IMR-90 (cell line): ENCODE results near the gene FHL2. TPM values are rescaled to one million over a fixed set of nuclear protein-coding genes. Genes with fewer than 3 reads are reported as not detected.

Source experiments
- ATAC-seq: fragments of 200-7000 bp; cut with Tn5 transposase; 2 replicates; pipeline ENCODE4 v1.9.1; 2020; ENCODE audit warnings: low read depth, mild to moderate bottlenecking, moderate library complexity
- BruUV-seq: library from RNA; stranded (reverse); fragments of 400-500 nt; replicated peaks from 2 replicates; lab custom pipeline; 2021; lab: Mats Ljungman, UMichigan
- CTCF ChIA-PET: fragments of 300-600 bp; formaldehyde crosslinking; extraction: SDS; loops from one replicate; lab custom pipeline; 2021; ENCODE audit warnings: antibody characterized with exemption; lab: Yijun Ruan, JAX
- POLR2A ChIA-PET: fragments of 300-600 bp; sonication (Branson Sonifier 250); formaldehyde crosslinking; loops from one replicate; lab custom pipeline; 2022; ENCODE audit warnings: antibody characterized with exemption; ENCODE audit not compliant: unreplicated experiment; lab: Charles Lee
- DNase-seq: peaks from one replicate; pipeline ENCODE4 v3.0.0; 2013
- H2AFZ ChIP-seq: replicated peaks from 2 replicates; pipeline ENCODE3; 2013; ENCODE audit warnings: low read length, mild to moderate bottlenecking; ENCODE audit not compliant: poor library complexity
- H2AK5ac ChIP-seq: 2 replicates; pipeline ENCODE4 v1.6.1; 2013; ENCODE audit warnings: low read depth, low read length, inconsistent platforms
- H2AK9ac ChIP-seq: replicated peaks from 2 replicates; pipeline ENCODE3; 2013; ENCODE audit warnings: mild to moderate bottlenecking, low read depth, low read length, moderate library complexity; ENCODE audit not compliant: poor library complexity
- H2BK120ac ChIP-seq: 2 replicates; pipeline ENCODE4 v1.6.1; 2013; ENCODE audit warnings: low read depth, low read length, inconsistent platforms
- H2BK15ac ChIP-seq: 3 replicates; pipeline ENCODE4 v1.6.1; 2013; ENCODE audit warnings: low read depth, low read length, inconsistent platforms
- H2BK20ac ChIP-seq: 2 replicates; pipeline ENCODE4 v1.6.1; 2013; ENCODE audit warnings: low read depth, mild to moderate bottlenecking, inconsistent platforms, low read length, moderate library complexity
- H2BK5ac ChIP-seq: 2 replicates; pipeline ENCODE4 v1.6.1; 2013; ENCODE audit warnings: mild to moderate bottlenecking, low read depth, low read length, inconsistent platforms; ENCODE audit not compliant: poor library complexity, severe bottlenecking
- H3K14ac ChIP-seq: replicated peaks from 2 replicates; pipeline ENCODE4 v1.6.1; 2013; ENCODE audit warnings: low read depth, low read length, inconsistent platforms
- H3K18ac ChIP-seq: 2 replicates; pipeline ENCODE4 v1.6.1; 2013; ENCODE audit warnings: low read depth, low read length, control low read depth
- H3K23ac ChIP-seq: 2 replicates; pipeline ENCODE4 v1.6.1; 2013; ENCODE audit warnings: low read depth, low read length, inconsistent platforms
- H3K27ac ChIP-seq: 2 replicates; pipeline ENCODE4 v1.5.1; 2013; ENCODE audit warnings: mild to moderate bottlenecking, control low read depth, low read length; ENCODE audit not compliant: insufficient read depth
- H3K27me3 ChIP-seq: 2 replicates; pipeline ENCODE4 v1.6.1; 2013; ENCODE audit warnings: low read length; ENCODE audit not compliant: control insufficient read depth, insufficient read depth
- H3K36me3 ChIP-seq: 2 replicates; pipeline ENCODE4 v1.6.1; 2013; ENCODE audit warnings: low read length, mixed read lengths; ENCODE audit not compliant: control insufficient read depth, insufficient read depth
- H3K4ac ChIP-seq: 2 replicates; pipeline ENCODE4 v1.6.1; 2013; ENCODE audit warnings: low read depth, low read length, inconsistent platforms
- H3K4me1 ChIP-seq: 2 replicates; pipeline ENCODE4 v1.6.1; 2013; ENCODE audit warnings: low read length, mixed read lengths; ENCODE audit not compliant: control insufficient read depth, insufficient read depth
- H3K4me2 ChIP-seq: 2 replicates; pipeline ENCODE4 v1.6.1; 2013; ENCODE audit warnings: low read depth, mild to moderate bottlenecking, control low read depth, low read length, moderate library complexity
- H3K4me3 ChIP-seq: 2 replicates; pipeline ENCODE4 v1.5.1; 2013; ENCODE audit warnings: low read depth, mild to moderate bottlenecking, control low read depth, low read length, moderate library complexity; ENCODE audit not compliant: insufficient read depth
- H3K56ac ChIP-seq: 2 replicates; pipeline ENCODE4 v1.6.1; 2013; ENCODE audit warnings: low read length, inconsistent platforms; ENCODE audit not compliant: insufficient read depth; ENCODE audit errors: extremely low read depth
- H3K79me1 ChIP-seq, 2 experiments: 2 replicates each; pipeline ENCODE4 v1.6.1; 2013; ENCODE audit warnings: low read length in 2 of 2, inconsistent platforms in 1 of 2, low read depth in 1 of 2
- H3K9ac ChIP-seq: 2 replicates; pipeline ENCODE4 v1.6.1; 2013; ENCODE audit warnings: low read depth, low read length, control low read depth
- H3K9me1 ChIP-seq: 2 replicates; pipeline ENCODE4 v1.6.1; 2013; ENCODE audit warnings: low read length, inconsistent platforms; ENCODE audit not compliant: insufficient read depth
- H3K9me3 ChIP-seq: 2 replicates; pipeline ENCODE4 v1.6.1; 2013; ENCODE audit warnings: low read length; ENCODE audit not compliant: control insufficient read depth, insufficient read depth
- H4K20me1 ChIP-seq: 2 replicates; pipeline ENCODE4 v1.6.1; 2013; ENCODE audit warnings: low read length, inconsistent platforms; ENCODE audit not compliant: insufficient read depth
- H4K5ac ChIP-seq: 2 replicates; pipeline ENCODE4 v1.6.1; 2013; ENCODE audit warnings: mild to moderate bottlenecking, low read depth, low read length, control low read depth
- H4K8ac ChIP-seq, 2 experiments: 2 replicates each; pipeline ENCODE4 v1.6.1; 2013; ENCODE audit warnings: low read depth in 2 of 2, low read length in 2 of 2, control low read depth in 1 of 2, inconsistent platforms in 1 of 2
- H4K91ac ChIP-seq: 2 replicates; pipeline ENCODE4 v1.6.1; 2013; ENCODE audit warnings: low read depth, low read length, inconsistent platforms; ENCODE audit not compliant: insufficient read depth
- BHLHE40 ChIP-seq: fragments of 150-350 bp; IDR thresholded peaks from 2 replicates; pipeline ENCODE4 v1.6.1; 2016; ENCODE audit warnings: mild to moderate bottlenecking, low read depth, low read length
- CEBPB ChIP-seq: IDR thresholded peaks from 2 replicates; pipeline ENCODE4 v1.6.1; 2012; ENCODE audit warnings: low read depth, low read length, improper control_type of control experiment
- CHD1 ChIP-seq: IDR thresholded peaks from 2 replicates; pipeline ENCODE4 v1.6.1; 2012; ENCODE audit warnings: low read depth, low read length, improper control_type of control experiment
- FOS ChIP-seq: fragments of 150-350 bp; IDR thresholded peaks from 2 replicates; pipeline ENCODE4 v1.6.1; 2016; ENCODE audit warnings: low read depth, low read length
- MAZ ChIP-seq: IDR thresholded peaks from 2 replicates; pipeline ENCODE4 v1.6.1; 2012; ENCODE audit warnings: low read depth, mild to moderate bottlenecking, low read length, improper control_type of control experiment, moderate library complexity, borderline replicate concordance
- MXI1 ChIP-seq: IDR thresholded peaks from 2 replicates; pipeline ENCODE4 v1.6.1; 2012; ENCODE audit warnings: low read depth, mild to moderate bottlenecking, low read length, moderate library complexity, borderline replicate concordance
- NFE2L2 ChIP-seq: fragments of 150-350 bp; IDR thresholded peaks from 2 replicates; pipeline ENCODE4 v1.6.1; 2016; ENCODE audit warnings: low read depth, mild to moderate bottlenecking, low read length
- POLR2A ChIP-seq: IDR thresholded peaks from 2 replicates; pipeline ENCODE4 v1.6.1; 2012; ENCODE audit warnings: mild to moderate bottlenecking, low read depth, low read length
- RAD21 ChIP-seq: IDR thresholded peaks from 2 replicates; pipeline ENCODE4 v1.6.1; 2012; ENCODE audit warnings: low read length, improper control_type of control experiment
- RFX5 ChIP-seq: IDR thresholded peaks from 2 replicates; pipeline ENCODE4 v1.8.0; 2012; ENCODE audit warnings: low read depth, mild to moderate bottlenecking, low read length, moderate library complexity
- SMC3 ChIP-seq: fragments of 150-350 bp; IDR thresholded peaks from 2 replicates; pipeline ENCODE4 v1.6.1; 2016; ENCODE audit warnings: low read depth, mild to moderate bottlenecking, antibody characterized with exemption, low read length, moderate library complexity
- WGBS, 2 experiments: methylation state at CpG; one replicate each; pipeline versions ENCODE4 v1.1.5 to v1.1.7; 2013; ENCODE audit warnings: missing lambda C conversion rate in 2 of 2; ENCODE audit not compliant: insufficient read length in 1 of 2; ENCODE audit errors: extremely low coverage in 2 of 2; 5-methylcytosine and 5-hydroxymethylcytosine counted together
- dilution Hi-C: fragments of 300-500 bp; cut with HindIII; formaldehyde crosslinking; loops from one replicate; pipeline ENCODE4 v1.14.3; 2018; ENCODE audit warnings: low sequenced_read_pairs; ENCODE audit not compliant: unreplicated experiment
- in situ Hi-C: fragments of 300-500 bp; cut with MboI; formaldehyde crosslinking; loops from 3 replicates; pipeline ENCODE4 v1.14.3; 2019; ENCODE audit warnings: low sequenced_read_pairs, inconsistent platforms, mixed read lengths
- intact Hi-C: fragments of 100-400 bp; cut with micrococcal nuclease; formaldehyde crosslinking; loops from 2 replicates; pipeline ENCODE4 v1.10.0; 2022
- polyA plus RNA-seq, 3 experiments: library from polyadenylated mRNA; depleted of rRNA; stranded (reverse); fragments of >200 nt; gene quantifications; 2 replicates each; pipeline ENCODE4 v1.2.3, GENCODE V29; 2012; ENCODE audit warnings: low replicate concordance in 1 of 3
- total RNA-seq: library from RNA; depleted of rRNA; stranded (reverse); fragments of >200 nt; gene quantifications from 2 replicates; pipeline ENCODE4 v1.2.3, GENCODE V29; 2012
- TF ChIP-seq, protein P1 (sequence below): fragments of 150-350 bp; IDR thresholded peaks from 2 replicates; pipeline ENCODE4 v1.6.1; 2016; ENCODE audit warnings: low read depth, mild to moderate bottlenecking, low read length, moderate library complexity, borderline replicate concordance
- TF ChIP-seq, protein P2 (sequence below): conservative IDR thresholded peaks from 2 replicates; pipeline ENCODE4 v1.5.1; 2012; ENCODE audit warnings: mild to moderate bottlenecking, low read depth, low read length, improper control_type of control experiment

Gene FHL2
- total and polyA plus RNA-seq, 2 of the 4 experiments (the other 2 are of a cell fraction): 464 to 550 TPM

DNA sequence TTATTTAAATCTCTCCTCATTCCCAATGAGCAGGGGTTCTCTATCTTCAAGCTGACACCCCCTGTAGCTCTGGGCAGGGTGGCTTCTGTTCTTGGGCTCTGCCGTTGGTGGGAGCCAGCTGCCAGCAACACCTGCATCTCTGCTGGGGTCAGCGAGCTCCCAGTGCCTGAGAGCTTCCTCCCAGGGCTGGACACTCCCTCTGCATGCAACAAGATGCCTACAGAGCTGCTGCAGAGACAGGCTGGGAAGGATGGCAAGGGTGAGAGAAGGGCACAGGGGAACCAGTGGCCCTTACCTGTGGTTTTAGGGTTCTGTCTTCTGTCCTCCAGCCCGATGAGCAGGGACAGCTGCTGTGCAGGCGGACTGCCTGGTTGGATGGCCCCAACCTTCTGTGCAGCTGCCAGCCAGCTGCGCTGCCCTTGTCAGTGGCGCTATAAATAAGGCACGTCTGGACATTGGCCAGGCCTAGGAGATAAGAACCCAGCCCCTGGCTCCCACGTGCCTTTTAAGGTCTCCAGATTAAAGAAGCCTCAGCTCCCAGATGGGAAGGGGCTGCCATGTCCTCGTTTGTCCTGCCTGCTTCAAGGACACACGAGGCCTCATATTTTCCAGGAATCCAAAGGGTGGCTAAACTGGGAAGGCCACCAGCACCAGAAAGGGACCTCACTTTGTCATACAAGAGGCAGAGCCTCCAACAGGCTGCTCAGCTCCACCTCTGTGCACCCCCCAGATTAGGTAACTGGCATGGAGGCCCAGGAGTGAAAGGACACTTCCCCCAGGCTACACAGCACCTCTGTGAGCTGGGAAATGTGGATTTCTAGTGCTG lies 39.5 kb upstream of the FHL2 start:
- Histone ChIP-seq H4K20me1 (peaks cover 4% of the 10 kb centered on the region; the same call in 1 of the 2 replicates), H2AK5ac (peak overlapping the region; percentile 55), H3K23ac (peak overlapping the region; percentile 71), H3K56ac (peak overlapping the region; percentile 34; the same call in 1 of the 2 replicates), H3K9me1 (peaks cover 14% of the 10 kb centered on the region), H2BK20ac (peak overlapping the region; percentile 87), H3K4me3 (no peak overlapping the region), H4K5ac (peak overlapping the region; percentile 69), H4K91ac (peak overlapping the region; percentile 86), H3K4me1 (peaks cover 15% of the 10 kb centered on the region), H4K8ac (peak overlapping the region; percentile 50 to 76), H3K18ac (peak overlapping the region; percentile 78), H3K27ac (peak overlapping the region; percentile 85), H2AFZ (peak overlapping the region; percentile 24), H3K9ac (peak overlapping the region; percentile 53), H3K79me1 (0 out of 4 replicates have a peak, but pooled peaks cover 0 to 4% of the 10 kb centered on the region in 2 experiments), H3K9me3 (no peaks in the 10 kb centered on the region; the same call in 1 of the 2 replicates), H3K27me3 (peaks cover 13% of the 10 kb centered on the region), H3K14ac (peak overlapping the region; percentile 54), H3K4me2 (peak overlapping the region; percentile 61), H2BK15ac (peak overlapping the region; percentile 63; the same call in 2 of the 3 replicates), H2AK9ac (peak overlapping the region; percentile 68), H3K36me3 (no peaks in the 10 kb centered on the region), H2BK5ac (peak overlapping the region; percentile 74), H2BK120ac (peak overlapping the region; percentile 90), H3K4ac (peak overlapping the region; percentile 83)
- 10% methylated on average over 10 of the region's 10 CpGs; no CpG with 5 or more reads in 1 of the 2 experiments for WGBS, 2 experiments
- in situ Hi-C loops: no loop called here
- BruUV-seq: no TSS peak
- intact Hi-C loops: no loop called here
- CTCF ChIA-PET: interaction anchor here (1.2 kb wide), 1 partner anchor 79 kb away, joined by 3 read pairs; no protein-coding TSS in a partner anchor
- peak; percentile 74 for ATAC-seq
- peak; percentile 52 for DNase-seq
- POLR2A ChIA-PET: interaction anchor here (0.7 to 1.0 kb wide), 2 partner anchors 40 to 42 kb away, joined by 3 to 6 read pairs; partner anchors contain the start of gene FHL2
- dilution Hi-C loops: no loop called here
- TF ChIP-seq RAD21: no peak
- no peak for TF ChIP-seq BHLHE40
- no peak for TF ChIP-seq CEBPB
- no peak for TF ChIP-seq SMC3
- no peak for TF ChIP-seq MXI1
- TF ChIP-seq NFE2L2: no peak
- TF ChIP-seq, protein P1, sequence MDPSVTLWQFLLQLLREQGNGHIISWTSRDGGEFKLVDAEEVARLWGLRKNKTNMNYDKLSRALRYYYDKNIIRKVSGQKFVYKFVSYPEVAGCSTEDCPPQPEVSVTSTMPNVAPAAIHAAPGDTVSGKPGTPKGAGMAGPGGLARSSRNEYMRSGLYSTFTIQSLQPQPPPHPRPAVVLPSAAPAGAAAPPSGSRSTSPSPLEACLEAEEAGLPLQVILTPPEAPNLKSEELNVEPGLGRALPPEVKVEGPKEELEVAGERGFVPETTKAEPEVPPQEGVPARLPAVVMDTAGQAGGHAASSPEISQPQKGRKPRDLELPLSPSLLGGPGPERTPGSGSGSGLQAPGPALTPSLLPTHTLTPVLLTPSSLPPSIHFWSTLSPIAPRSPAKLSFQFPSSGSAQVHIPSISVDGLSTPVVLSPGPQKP: no peak
- no peak for TF ChIP-seq RFX5
- TF ChIP-seq POLR2A: no peak
- no peak for TF ChIP-seq FOS
- TF ChIP-seq, protein P2, sequence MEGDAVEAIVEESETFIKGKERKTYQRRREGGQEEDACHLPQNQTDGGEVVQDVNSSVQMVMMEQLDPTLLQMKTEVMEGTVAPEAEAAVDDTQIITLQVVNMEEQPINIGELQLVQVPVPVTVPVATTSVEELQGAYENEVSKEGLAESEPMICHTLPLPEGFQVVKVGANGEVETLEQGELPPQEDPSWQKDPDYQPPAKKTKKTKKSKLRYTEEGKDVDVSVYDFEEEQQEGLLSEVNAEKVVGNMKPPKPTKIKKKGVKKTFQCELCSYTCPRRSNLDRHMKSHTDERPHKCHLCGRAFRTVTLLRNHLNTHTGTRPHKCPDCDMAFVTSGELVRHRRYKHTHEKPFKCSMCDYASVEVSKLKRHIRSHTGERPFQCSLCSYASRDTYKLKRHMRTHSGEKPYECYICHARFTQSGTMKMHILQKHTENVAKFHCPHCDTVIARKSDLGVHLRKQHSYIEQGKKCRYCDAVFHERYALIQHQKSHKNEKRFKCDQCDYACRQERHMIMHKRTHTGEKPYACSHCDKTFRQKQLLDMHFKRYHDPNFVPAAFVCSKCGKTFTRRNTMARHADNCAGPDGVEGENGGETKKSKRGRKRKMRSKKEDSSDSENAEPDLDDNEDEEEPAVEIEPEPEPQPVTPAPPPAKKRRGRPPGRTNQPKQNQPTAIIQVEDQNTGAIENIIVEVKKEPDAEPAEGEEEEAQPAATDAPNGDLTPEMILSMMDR: no peak
- TF ChIP-seq MAZ: no peak
- no peak for TF ChIP-seq CHD1
